NCI-H2171 (cell line): ENCODE data around the gene CAMP.

ENCODE experiments used
- DNase-seq: peaks from one replicate; lab custom pipeline; 2025; lab: John Stamatoyannopoulos, UW

Gene CAMP

GRCh38 chr3:48214225-48214624 is 9.1 kb upstream of the CAMP start:
- DNase-seq = no peak

DNA sequence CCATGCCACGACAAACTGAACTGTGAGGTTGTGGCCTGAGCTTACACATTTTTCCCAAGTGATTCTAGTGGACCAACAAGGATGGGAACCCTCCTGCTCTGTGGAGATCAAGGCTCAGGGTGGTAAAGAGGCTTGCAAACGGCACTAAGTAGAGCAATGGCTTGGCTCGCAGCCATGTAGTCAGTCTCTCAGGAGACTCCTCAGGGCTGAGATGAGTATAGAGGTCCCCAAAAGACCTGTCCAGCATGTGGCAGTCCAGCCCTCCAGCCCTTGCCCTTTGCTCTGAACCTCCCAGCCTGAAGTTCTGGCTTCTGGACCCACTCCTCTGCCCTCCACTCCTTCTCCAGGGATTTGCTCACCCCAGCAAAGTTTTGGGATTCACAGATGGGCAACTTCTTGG is 8.3 kb upstream of the CAMP start:
- DNase-seq = no peak

GRCh38 chr3:48215466-48215865 is 7.8 kb upstream of the CAMP start:
- DNase-seq = no peak

GRCh38 chr3:48215876-48216275 is 7.4 kb upstream of the CAMP start:
- DNase-seq = no peak

- no peak for DNase-seq
Observed at GRCh38 chr3:48217449-48217848, 5.8 kb upstream of the CAMP start.

DNA sequence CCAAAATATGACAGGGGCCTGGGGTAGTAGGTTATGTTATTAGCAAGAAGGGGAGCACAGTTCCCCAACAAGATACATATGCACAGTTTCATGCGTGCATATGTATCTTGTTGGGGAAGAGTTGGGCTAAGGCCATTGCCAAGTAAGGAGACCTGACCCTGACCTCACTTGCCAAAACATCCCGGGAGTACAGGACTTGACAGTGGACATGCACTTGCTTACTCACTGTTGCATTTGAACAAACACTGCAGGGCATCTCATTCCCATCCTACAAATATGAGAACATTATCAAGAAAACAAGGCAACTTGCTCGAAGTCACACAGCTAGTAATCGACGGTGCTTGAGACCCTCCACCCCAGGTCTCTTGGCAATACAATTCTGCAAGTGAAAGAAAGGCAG is 4.8 kb upstream of the CAMP start:
- no peak for DNase-seq

DNA sequence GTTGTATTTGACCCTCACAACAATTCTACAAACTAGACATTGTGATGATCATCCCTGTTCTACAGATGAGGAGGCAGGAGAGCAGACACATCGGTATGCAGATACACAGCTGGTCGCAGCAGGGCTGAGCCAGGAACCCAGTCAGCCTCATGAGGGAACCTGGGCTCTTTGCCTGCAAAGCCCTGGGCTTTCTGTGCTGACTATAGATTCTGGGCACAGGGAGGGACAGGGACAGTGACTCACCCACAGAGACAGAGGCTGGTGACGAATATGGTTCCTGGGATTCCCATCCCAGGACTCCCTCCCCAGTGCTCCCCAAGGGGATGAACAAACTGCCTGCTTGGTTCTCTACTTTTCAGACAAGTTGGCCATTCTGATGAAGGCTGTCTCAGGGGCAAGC is 3.8 kb upstream of the CAMP start:
- no peak for DNase-seq

GRCh38 chr3:48220746-48221145 is 2.5 kb upstream of the CAMP start:
- no peak for DNase-seq

DNA sequence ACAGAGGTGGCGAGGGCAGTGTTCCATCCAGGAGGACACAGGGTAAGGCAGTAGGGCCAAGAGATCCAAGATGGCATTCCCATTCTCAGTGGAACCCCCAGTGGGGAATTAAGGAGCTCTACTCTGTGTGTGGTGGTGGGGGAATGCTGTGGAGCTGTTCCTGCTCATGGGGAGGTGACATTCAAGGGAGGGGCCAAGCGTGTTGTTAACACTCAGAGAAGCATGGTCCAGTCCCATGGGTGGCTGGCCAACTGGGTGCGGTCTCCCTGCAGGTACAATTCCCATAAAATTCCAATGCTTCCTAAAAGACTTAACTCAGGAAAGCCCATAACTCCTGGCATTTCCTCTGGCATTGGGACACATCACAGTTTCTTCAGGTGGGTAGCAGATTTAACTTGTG is 2.3 kb downstream of the CAMP start:
- DNase-seq = no peak

DNA sequence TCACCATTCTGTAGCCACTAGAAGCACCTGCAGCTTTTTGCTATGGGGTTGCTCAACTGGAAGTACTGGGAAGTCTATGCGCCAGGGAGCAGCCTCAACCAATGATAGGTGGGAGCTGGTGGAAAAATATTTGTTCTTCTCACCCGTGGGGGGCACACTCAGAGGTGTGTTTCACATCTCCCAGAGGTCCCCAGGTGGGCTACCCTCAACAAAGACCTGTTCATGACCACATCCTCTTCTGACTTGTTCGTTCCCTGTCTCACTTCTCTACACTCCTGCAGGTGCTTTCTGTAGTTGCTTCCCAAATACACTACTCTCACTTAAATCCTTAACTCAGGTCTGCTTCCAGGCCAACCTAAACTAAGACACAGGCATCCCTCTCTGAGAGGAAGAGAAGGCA is 3.6 kb downstream of the CAMP start:
- no peak for DNase-seq

GRCh38 chr3:48232232-48232631 is 8.9 kb downstream of the CAMP start:
- no peak for DNase-seq

GRCh38 chr3:48232734-48233133 is 9.4 kb downstream of the CAMP start:
- DNase-seq = peak; percentile 15

DNA sequence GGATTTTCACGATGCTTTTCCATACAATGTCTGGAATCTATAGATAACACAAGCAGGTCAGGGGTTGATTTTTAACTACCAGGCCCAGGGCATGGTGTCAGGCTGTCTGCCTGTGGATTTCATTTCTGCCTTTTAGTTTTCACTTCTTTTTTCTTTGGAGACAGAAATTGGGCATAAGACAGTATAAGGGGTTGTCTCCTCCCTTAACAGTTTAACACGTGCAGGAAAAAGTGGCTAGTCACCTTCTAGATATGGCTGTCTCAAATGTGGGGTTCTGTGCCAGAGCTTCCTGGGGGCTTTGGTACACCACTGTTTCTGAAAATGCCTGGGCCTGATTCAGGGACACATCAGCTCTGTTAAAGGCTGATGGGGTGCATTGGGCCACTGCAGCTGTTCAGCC is 10.2 kb downstream of the CAMP start:
- no peak for DNase-seq

- no peak for DNase-seq
Observed at GRCh38 chr3:48236531-48236930, 13.2 kb downstream of the CAMP start.

DNA sequence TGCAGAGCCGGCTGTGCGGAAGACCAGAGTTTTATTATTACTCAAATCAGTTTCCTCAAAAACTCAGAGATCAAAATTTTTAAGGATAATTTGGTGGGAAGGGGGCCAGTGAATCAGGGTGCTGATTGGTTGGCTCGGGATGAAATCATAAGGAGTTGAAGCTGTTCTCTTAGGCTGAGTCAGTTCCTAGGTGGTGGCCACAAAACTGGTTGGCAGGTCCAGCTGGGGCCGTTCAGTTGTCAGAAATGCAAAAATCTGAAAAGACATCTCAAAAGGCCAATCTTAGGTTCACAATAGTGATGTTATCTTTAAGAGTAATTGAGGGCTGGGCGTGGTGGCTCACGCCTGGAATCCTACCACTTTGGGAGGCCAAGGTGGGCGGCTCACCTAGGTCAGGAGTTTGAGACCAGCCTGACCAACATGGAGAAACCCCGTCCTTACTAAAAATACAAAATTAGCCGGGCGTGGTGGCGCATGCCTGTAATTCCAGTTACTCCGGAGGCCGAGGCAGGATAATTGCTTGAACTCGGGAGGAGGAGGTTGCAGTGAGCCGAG is 15.3 kb downstream of the CAMP start:
- DNase-seq = no peak

DNA sequence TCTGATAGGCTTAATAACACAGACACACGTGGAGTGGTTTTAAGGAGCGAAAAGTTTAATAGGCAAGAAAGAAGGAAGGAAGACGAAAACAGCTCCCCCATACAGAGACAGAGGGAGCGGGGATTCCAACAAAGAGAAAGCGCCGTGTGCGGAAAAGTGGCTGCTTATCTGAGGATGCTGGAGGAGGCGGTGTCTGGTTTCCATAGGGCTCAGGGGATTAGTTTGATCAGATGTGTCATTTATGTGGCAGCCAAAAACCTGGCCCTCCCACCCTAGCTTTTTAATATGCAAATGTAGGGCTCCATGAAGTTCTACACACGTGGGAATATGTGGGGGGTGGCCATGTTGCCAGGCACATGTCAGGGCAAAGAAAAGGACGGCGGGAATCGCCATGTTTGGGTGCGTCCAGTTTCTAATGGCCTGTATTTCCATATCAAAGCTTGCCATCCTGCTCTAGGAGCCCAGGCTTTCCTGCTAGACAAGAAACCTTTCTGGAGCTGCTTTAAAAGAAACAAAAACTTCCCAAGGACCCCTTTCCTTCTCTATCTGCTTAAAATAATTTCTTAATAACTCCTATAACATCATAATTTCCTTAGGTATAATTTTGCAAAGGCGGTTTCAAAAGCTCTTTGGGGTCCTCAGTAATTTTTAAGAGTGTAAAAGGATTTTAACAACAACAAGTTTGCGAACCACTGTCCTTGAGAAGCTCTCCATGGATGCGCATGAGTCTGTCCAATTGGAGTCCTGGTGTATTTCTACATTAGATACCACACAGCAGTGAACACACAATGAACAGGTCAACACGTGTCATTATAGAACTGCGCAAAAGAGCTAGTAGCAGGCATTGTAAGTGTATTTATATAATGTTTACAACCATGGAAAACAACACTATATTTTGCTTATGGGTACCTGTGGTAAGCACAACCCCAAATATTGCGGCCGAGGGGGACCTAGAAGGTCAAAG is 17.0 kb downstream of the CAMP start:
- DNase-seq = peak; percentile 81

DNA sequence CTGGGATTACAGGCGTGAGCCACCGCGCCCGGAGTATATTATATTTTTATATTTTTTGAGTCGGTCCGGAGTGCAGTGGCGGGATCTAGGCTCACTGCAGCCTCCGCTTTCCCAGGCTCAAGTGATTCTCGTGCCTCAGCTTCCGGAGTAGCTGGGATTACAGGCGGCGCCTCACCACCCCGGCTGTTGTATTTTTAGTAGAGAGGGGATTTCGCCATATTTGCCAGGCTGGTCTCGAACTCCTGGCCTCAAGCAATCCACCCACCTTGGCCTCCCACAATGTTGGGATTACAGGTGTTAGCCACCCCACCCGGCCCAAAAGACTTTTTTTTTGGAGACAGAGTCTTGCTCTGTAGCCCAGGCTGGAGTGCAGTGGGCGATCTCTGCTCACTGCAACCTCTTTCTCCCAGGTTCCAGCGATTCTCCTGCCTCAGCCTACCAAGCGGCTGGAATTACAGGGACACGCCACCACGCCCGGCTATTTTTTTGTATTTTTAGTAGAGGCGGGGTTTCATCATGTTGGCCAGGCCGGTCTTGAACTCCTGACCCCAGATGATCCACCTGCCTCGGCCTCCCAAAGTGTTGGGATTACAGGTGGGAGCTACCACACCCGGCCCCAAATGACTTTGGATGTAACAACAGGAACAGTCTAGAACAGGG is 18.6 kb downstream of the CAMP start:
- DNase-seq = no peak

DNA sequence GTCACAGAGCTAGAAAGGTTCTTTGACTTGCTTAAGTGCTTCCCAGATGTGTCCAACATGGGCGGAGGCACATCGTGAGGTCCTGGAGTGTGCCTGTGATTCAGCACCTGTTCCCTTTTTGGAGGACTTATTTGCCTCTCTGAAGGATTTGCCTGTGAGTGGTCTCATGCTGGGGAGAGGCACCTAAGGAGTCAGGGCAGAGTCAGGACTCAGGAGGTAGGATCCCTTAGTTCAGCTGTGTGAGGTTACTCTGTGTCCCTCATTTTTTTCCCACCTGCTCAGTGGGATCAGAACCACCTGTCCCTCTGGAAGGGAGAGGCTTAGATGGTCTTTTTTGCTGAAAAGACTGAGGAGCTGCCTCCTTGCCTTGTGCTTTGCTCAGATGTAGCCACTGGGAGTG is 20.6 kb downstream of the CAMP start:
- DNase-seq = no peak

- DNase-seq = no peak
Observed at GRCh38 chr3:48244461-48244860, 21.2 kb downstream of the CAMP start.

DNA sequence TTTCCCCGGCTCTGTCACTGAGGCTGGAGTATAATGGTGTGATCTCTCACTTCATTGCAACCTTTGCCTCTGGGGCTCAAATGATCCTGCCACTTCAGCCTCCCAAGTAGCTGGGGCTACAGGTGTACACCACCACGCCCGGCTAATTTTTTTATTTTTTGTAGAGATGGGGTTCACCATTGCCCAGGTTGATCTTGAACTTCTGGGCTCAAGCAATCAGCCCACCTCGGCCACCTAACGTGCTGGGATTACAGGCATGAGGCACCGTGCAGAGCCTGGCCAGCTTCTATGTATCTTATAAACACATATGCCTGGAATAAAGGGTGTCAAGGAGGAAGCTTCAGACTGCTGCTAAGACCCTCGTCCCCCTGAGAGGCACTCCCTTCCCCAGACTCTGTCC is 21.8 kb downstream of the CAMP start:
- no peak for DNase-seq

DNA sequence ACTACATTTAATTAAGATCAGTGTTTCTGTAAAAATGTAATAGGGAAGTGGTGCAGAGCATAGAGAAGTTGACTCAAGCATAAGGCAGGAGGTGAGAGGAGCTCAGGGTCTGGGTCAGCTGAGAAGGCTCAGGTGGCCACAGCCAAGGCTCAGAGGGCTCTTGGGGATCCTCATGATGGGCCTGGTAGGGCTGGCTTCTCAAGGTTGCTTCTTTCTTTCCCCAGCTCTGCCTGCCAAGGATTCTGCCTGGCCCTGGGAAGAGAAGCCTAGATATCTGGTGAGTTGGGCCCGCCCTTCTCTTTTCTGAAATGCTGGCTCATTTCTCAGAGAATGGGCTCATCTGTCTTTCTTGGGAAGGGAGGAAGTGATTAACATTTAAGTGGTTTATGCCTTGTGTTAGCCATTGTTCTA is 24.1 kb downstream of the CAMP start:
- no peak for DNase-seq

DNA sequence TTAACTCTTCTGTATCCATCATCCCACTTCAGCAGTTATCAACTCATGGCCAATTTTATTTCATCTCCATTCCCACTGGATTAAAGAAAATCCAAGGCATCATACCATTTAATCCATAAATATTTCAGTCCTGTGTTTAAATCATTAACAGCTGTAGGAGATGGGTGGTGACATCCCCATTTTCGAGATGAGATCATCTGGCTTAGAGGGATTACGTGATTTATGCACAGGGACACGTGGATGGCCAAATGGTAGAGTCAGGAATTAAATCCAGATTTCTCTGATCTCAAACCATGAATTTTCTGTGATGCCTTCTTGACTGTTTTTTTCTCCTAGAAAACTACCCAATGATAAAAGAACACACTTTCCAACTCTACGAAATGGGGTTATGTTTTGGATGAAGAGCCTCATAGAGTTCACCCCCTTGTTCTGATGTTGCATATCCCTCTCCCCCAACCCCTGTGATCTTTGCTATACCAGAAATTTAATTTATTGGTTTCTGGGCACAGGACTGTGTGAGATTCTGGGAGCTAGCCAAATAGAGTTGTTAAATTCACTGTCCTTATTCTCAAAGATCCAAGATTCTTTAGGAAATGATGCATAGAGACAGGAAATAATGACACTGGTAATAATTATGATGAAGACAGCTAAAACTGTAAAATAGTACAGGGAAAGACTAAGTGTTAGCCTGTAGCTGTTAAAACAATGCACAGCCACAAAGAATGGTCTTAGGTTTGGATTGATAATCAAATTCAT is 25.0 kb downstream of the CAMP start:
- no peak for DNase-seq
